GM23248 (cell line): ENCODE data around the gene YDJC. TPM values are rescaled to one million over a fixed set of nuclear protein-coding genes. Genes with fewer than 3 reads are reported as not detected.
"Not testable (repeated sequence)": the region's sequence is repeated elsewhere in the genome, so short reads cannot be mapped to it uniquely, and the experiment has no call there.

Experiments
- DNase-seq: peaks from one replicate; pipeline ENCODE4 v3.0.0-alpha.2; 2015
- H2AFZ ChIP-seq: fragments of 200-600 bp; sonication (generic); 2 replicates; pipeline ENCODE4 v1.6.1; 2016; ENCODE audit warnings: antibody characterized with exemption
- H3F3A ChIP-seq: fragments of 200-600 bp; sonication (generic); 2 replicates; pipeline ENCODE4 v1.6.1; 2016; ENCODE audit warnings: mild to moderate bottlenecking, antibody characterized with exemption, mixed run types; ENCODE audit not compliant: insufficient read depth
- H3K27ac ChIP-seq: fragments of 200-600 bp; sonication (generic); 2 replicates; pipeline ENCODE4 v1.5.1; 2016; ENCODE audit warnings: mild to moderate bottlenecking
- H3K27me3 ChIP-seq: fragments of 200-600 bp; sonication (generic); replicated peaks from 2 replicates; pipeline ENCODE4 v1.6.1; 2016; ENCODE audit warnings: mild to moderate bottlenecking; ENCODE audit not compliant: insufficient read depth
- H3K36me3 ChIP-seq: fragments of 200-600 bp; sonication (generic); 2 replicates; pipeline ENCODE4 v1.6.1; 2016; ENCODE audit warnings: low read depth, mild to moderate bottlenecking
- H3K4me1 ChIP-seq: fragments of 200-600 bp; sonication (generic); 2 replicates; pipeline ENCODE4 v1.6.1; 2016; ENCODE audit warnings: mild to moderate bottlenecking; ENCODE audit not compliant: insufficient read depth
- H3K4me2 ChIP-seq: fragments of 200-600 bp; sonication (generic); one replicate; pipeline ENCODE4 v1.6.1; 2016; ENCODE audit warnings: mild to moderate bottlenecking; ENCODE audit not compliant: unreplicated experiment
- H3K4me3 ChIP-seq: fragments of 200-600 bp; sonication (generic); 2 replicates; pipeline ENCODE4 v1.5.1; 2016; ENCODE audit warnings: mild to moderate bottlenecking
- H3K79me2 ChIP-seq: fragments of 200-600 bp; sonication (generic); 2 replicates; pipeline ENCODE4 v1.6.1; 2016; ENCODE audit warnings: mild to moderate bottlenecking; ENCODE audit not compliant: insufficient read depth
- H3K9ac ChIP-seq: fragments of 200-600 bp; sonication (generic); 2 replicates; pipeline ENCODE4 v1.6.1; 2016; ENCODE audit warnings: mild to moderate bottlenecking
- H3K9me2 ChIP-seq: fragments of 200-600 bp; sonication (generic); 2 replicates; pipeline ENCODE4 v1.6.1; 2016; ENCODE audit warnings: mixed run types, mild to moderate bottlenecking, moderate library complexity; ENCODE audit not compliant: insufficient read depth
- H3K9me3 ChIP-seq: fragments of 200-600 bp; sonication (generic); one replicate; pipeline ENCODE4 v1.6.1; 2017; ENCODE audit warnings: low read depth
- H4K20me1 ChIP-seq: fragments of 200-600 bp; sonication (generic); 2 replicates; pipeline ENCODE4 v1.6.0; 2016; ENCODE audit not compliant: insufficient read depth
- EZH2 ChIP-seq: fragments of 200-600 bp; sonication (generic); IDR thresholded peaks from 2 replicates; pipeline ENCODE4 v1.6.1; 2018; ENCODE audit warnings: antibody characterized with exemption, mild to moderate bottlenecking; ENCODE audit not compliant: insufficient read depth, poor library complexity, severe bottlenecking
- EZH2phosphoT487 ChIP-seq: fragments of 200-600 bp; sonication (generic); IDR thresholded peaks from 2 replicates; pipeline ENCODE4 v1.6.1; 2018; ENCODE audit warnings: antibody characterized with exemption, moderate library complexity, mild to moderate bottlenecking, low read depth; ENCODE audit not compliant: insufficient read depth
- WGBS, 2 experiments: methylation state at CpG; one replicate each; pipeline ENCODE4 v1.1.6; 2015 to 2017; ENCODE audit warnings: low lambda C conversion rate in 2 of 2, low coverage in 1 of 2; ENCODE audit errors: missing lambda C conversion rate in 2 of 2; 5-methylcytosine and 5-hydroxymethylcytosine counted together
- in situ Hi-C: fragments of 300-500 bp; cut with MboI; formaldehyde crosslinking; loops from 2 replicates; pipeline ENCODE4 v1.15.0; 2020
- polyA plus RNA-seq: library from polyadenylated mRNA; unstranded; fragments of >200 nt; fragmentation: Nextera tagmentation; extraction: Ambion mirVana; gene quantifications from 2 replicates; pipeline ENCODE4 v1.2.1, GENCODE V29; 2016
- total RNA-seq: library from RNA; depleted of rRNA; stranded (reverse); fragments of >200 nt; shearing (Covaris generic); gene quantifications from 2 replicates; pipeline ENCODE4 v1.2.3, GENCODE V29; 2014

The YDJC gene
- total and polyA plus RNA-seq, 2 experiments from 2014 or later, result 20.0 to 31.5 TPM

GRCh38 chr22:21639359-21639758 is 9.5 kb upstream of the YDJC start:
- Histone ChIP-seq H4K20me1 (no peaks in the 10 kb centered on the region), H3K9ac (no peak overlapping the region), H3K9me2 (no peaks in the 10 kb centered on the region), H3F3A (no peaks in the 10 kb centered on the region), H3K9me3 (no peaks in the 10 kb centered on the region), H3K36me3 (no peaks in the 10 kb centered on the region), H3K27me3 (no peaks in the 10 kb centered on the region), H3K4me3 (no peak overlapping the region), H2AFZ (no peak overlapping the region), H3K27ac (no peak overlapping the region), H3K4me2 (no peak overlapping the region), H3K4me1 (no peaks in the 10 kb centered on the region), H3K79me2 (peaks cover 5% of the 10 kb centered on the region; the same call in 1 of the 2 replicates)
- TF ChIP-seq EZH2 (no peak), EZH2phosphoT487 (no peak)
- DNase-seq, result no peak
- in situ Hi-C loops, result loop anchor here (25.0 kb wide), 1 partner anchor 177 kb away; the partner anchor contains the start of gene TMEM191C
- 60 to 65% methylated on average over 4 of the region's 4 CpGs for WGBS, 2 experiments

- WGBS, 2 experiments, result 76 to 86% methylated on average over 2 of the region's 2 CpGs
- H3K36me3 ChIP-seq, result not testable (repeated sequence)
Measured at GRCh38 chr22:21637450-21637849, 7.6 kb upstream of the YDJC start.

GRCh38 chr22:21636629-21637218 is 6.9 kb upstream of the YDJC start:
- Histone ChIP-seq H2AFZ (no peak overlapping the region), H3K4me1 (no peaks in the 10 kb centered on the region), H3K27ac (no peak overlapping the region), H3K9me3 (no peaks in the 10 kb centered on the region), H4K20me1 (no peaks in the 10 kb centered on the region), H3K36me3 (no peaks in the 10 kb centered on the region), H3K4me3 (no peak overlapping the region), H3K79me2 (no peaks in the 10 kb centered on the region), H3F3A (no peaks in the 10 kb centered on the region), H3K9me2 (no peaks in the 10 kb centered on the region), H3K4me2 (no peak overlapping the region), H3K9ac (no peak overlapping the region), H3K27me3 (no peaks in the 10 kb centered on the region)
- no peak for TF ChIP-seq EZH2phosphoT487
- TF ChIP-seq EZH2, result no peak
- DNase-seq, result no peak
- WGBS, 2 experiments, result 82 to 84% methylated on average over 16 to 17 of the region's 17 CpGs
- in situ Hi-C loops, result loop anchor here (25.0 kb wide), 1 partner anchor 174 kb away; the partner anchor contains the start of gene TMEM191C

More at GRCh38 chr22:21637450-21637849, 7.6 kb upstream of the YDJC start:
- in situ Hi-C loops, result loop anchor here (25.0 kb wide), 1 partner anchor 175 kb away; the partner anchor contains the start of gene TMEM191C
- H3K27me3 ChIP-seq, H3K4me2 ChIP-seq, H3K9me3 ChIP-seq, H4K20me1 ChIP-seq, DNase-seq, H2AFZ ChIP-seq, H3K79me2 ChIP-seq, H3K9me2 ChIP-seq, H3K9ac ChIP-seq, H3F3A ChIP-seq, H3K4me3 ChIP-seq, H3K4me1 ChIP-seq, H3K27ac ChIP-seq: not testable (repeated sequence)

- TF ChIP-seq EZH2phosphoT487 (no peak), EZH2 (no peak)
- in situ Hi-C loops, result loop anchor here (25.0 kb wide), 1 partner anchor 174 kb away; the partner anchor contains the start of gene TMEM191C
- H3K9me2 ChIP-seq, result no peaks in the 10 kb centered on the region
- H2AFZ ChIP-seq, result no peak overlapping the region
- H3K9ac ChIP-seq, result no peak overlapping the region
- no peaks in the 10 kb centered on the region for H4K20me1 ChIP-seq
- no peak overlapping the region for H3K27ac ChIP-seq
- H3K4me2 ChIP-seq, result no peak overlapping the region
- no peak overlapping the region for H3K4me3 ChIP-seq
- H3K79me2 ChIP-seq, result no peaks in the 10 kb centered on the region
- WGBS, 2 experiments, result 70 to 71% methylated on average over 15 of the region's 15 CpGs
- no peaks in the 10 kb centered on the region for H3K27me3 ChIP-seq
- DNase-seq, result no peak
- H3K4me1 ChIP-seq, result no peaks in the 10 kb centered on the region
- no peaks in the 10 kb centered on the region for H3F3A ChIP-seq
- H3K9me3 ChIP-seq, result no peaks in the 10 kb centered on the region
- H3K36me3 ChIP-seq, result no peaks in the 10 kb centered on the region
Measured at GRCh38 chr22:21635771-21636510, 6.1 kb upstream of the YDJC start.
